SH-SY5Y (cell line): ENCODE results near the gene FLYWCH1.

Source experiments
- GATA2 ChIP-seq: IDR thresholded peaks from 2 replicates; pipeline ENCODE4 v1.6.1; 2011; ENCODE audit warnings: mild to moderate bottlenecking, low read depth, low read length
- GATA3 ChIP-seq: IDR thresholded peaks from 2 replicates; pipeline ENCODE4 v1.6.1; 2011; ENCODE audit warnings: low read depth, mild to moderate bottlenecking, low read length, moderate library complexity

GRCh38 chr16:2882650-2883457 lies 28.9 kb upstream of the FLYWCH1 start, which contains the start of gene FLYWCH2:
- TF ChIP-seq GATA2 (no peak), GATA3 (no peak)
